ENCODE measurements around the gene ZNF439.

- TF ChIP-seq, protein P1, sequence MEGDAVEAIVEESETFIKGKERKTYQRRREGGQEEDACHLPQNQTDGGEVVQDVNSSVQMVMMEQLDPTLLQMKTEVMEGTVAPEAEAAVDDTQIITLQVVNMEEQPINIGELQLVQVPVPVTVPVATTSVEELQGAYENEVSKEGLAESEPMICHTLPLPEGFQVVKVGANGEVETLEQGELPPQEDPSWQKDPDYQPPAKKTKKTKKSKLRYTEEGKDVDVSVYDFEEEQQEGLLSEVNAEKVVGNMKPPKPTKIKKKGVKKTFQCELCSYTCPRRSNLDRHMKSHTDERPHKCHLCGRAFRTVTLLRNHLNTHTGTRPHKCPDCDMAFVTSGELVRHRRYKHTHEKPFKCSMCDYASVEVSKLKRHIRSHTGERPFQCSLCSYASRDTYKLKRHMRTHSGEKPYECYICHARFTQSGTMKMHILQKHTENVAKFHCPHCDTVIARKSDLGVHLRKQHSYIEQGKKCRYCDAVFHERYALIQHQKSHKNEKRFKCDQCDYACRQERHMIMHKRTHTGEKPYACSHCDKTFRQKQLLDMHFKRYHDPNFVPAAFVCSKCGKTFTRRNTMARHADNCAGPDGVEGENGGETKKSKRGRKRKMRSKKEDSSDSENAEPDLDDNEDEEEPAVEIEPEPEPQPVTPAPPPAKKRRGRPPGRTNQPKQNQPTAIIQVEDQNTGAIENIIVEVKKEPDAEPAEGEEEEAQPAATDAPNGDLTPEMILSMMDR (IDR thresholded peaks at IDR 0.05) = no peak
- TF ChIP-seq POLR2AphosphoS5 (IDR thresholded peaks at IDR 0.05) = no peak
- no peak for TF ChIP-seq EP300 (IDR thresholded peaks at IDR 0.05)
- no peak for TF ChIP-seq POLR2A (IDR thresholded peaks at IDR 0.05)
Observed at GRCh38 chr19:11868188-11868587, 19.7 kb downstream of the ZNF439 start.

All from stomach (tissue), 4 donors.